Naive thymus-derived CD8-positive, alpha-beta T cell (primary cell): ENCODE data around the gene RGS6. TPM values are rescaled to one million over a fixed set of nuclear protein-coding genes. Genes with fewer than 3 reads are reported as not detected.

Experiments
- ATAC-seq, 2 donors: fragments of 150-1000 bp; cut with Tn5 transposase in 1 of 2; sonication (Bioruptor Pico), chemical (Tn5 transposase) in 1 of 2; 1 replicate in 1 of 2; 2 replicates in 1 of 2; pipeline ENCODE4 v1.10.0; 2021; ENCODE audit warnings: mild to moderate bottlenecking in 2 of 2, moderate library complexity in 2 of 2
- POLR2A ChIA-PET: fragments of 350-600 bp; sonication (Branson Sonifier 250); formaldehyde crosslinking; loops from one replicate; lab custom pipeline; 2021; ENCODE audit warnings: antibody characterized with exemption; lab: Charles Lee
- DNase-seq, 10 donors: peaks; one replicate each; pipeline versions ENCODE4 v3.0.0 to v3.0.0-alpha.2; 2020 to 2022
- H3K27ac Mint-ChIP-seq, 10 donors: one replicate each; pipeline ENCODE4 v1.8.0; 2020 to 2022; ENCODE audit warnings: mild to moderate bottlenecking in 10 of 10, mixed read lengths in 10 of 10, moderate library complexity in 4 of 10, inconsistent platforms in 1 of 10
- H3K27me3 Mint-ChIP-seq, 5 donors: one replicate each; pipeline ENCODE4 v1.8.0; 2021 to 2022; ENCODE audit warnings: mixed read lengths in 5 of 5
- H3K36me3 Mint-ChIP-seq, 3 donors: one replicate each; pipeline ENCODE4 v1.8.0; 2020 to 2022; ENCODE audit warnings: mixed read lengths in 3 of 3, mild to moderate bottlenecking in 2 of 3, inconsistent platforms in 1 of 3
- H3K4me1 Mint-ChIP-seq, 4 donors: one replicate each; pipeline ENCODE4 v1.8.0; 2021 to 2022; ENCODE audit warnings: mixed read lengths in 4 of 4
- H3K4me3 Mint-ChIP-seq, 10 donors: one replicate each; pipeline ENCODE4 v1.8.0; 2020 to 2022; ENCODE audit warnings: mild to moderate bottlenecking in 10 of 10, mixed read lengths in 10 of 10, moderate library complexity in 6 of 10, inconsistent platforms in 1 of 10
- H3K9me3 Mint-ChIP-seq, 9 donors: one replicate each; pipeline ENCODE4 v1.8.0; 2020 to 2022; ENCODE audit warnings: mixed read lengths in 9 of 9, mild to moderate bottlenecking in 3 of 9, inconsistent platforms in 1 of 9, moderate library complexity in 1 of 9
- polyA plus RNA-seq, 3 donors: library from polyadenylated mRNA; unstranded; fragments of 300-500 nt; fragmentation: Illumina TruSeq; gene quantifications; one replicate each; pipeline ENCODE4 v1.2.3, GENCODE V29; 2021
- total RNA-seq, 8 experiments: library from RNA in 2 of 8; stranded (reverse) in 2 of 8; gene quantifications; one replicate each; pipeline ENCODE4 v1.2.3 and lab custom pipeline; 2021 to 2026

The RGS6 gene
- total and polyA plus RNA-seq, 5 experiments from 2014 or later: not detected

DNA sequence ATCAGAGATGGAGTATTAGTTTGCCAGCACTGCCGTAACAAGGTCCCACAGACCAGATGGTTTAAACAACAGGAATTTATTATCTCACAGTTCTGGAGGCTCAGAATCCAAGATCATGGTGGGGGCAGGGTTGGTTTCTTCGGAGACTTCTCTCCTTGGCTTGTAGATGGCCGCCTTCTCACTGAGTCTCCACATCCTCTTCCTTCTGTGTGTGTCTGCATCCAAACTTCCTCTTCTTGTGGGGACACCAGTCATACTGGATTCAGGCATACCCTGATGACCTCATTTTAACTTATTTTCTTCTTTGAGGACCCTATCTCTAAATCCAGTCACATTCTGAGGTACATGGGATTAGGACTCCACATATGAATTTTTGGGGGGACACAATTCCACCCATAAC, 455.5 kb downstream of the RGS6 start:
- ATAC-seq (no peak), DNase-seq (no peak)
- no peaks in the 10 kb centered on the region for H3K4me1 Mint-ChIP-seq
- no peak overlapping the region for H3K4me3 Mint-ChIP-seq
- no peaks in the 10 kb centered on the region for H3K36me3 Mint-ChIP-seq
- H3K27ac Mint-ChIP-seq: no peak overlapping the region
- H3K9me3 Mint-ChIP-seq: peaks cover 0 to 7% (median 2%) of the 10 kb centered on the region in 9 donors
- peaks cover 0 to 9% (median 7%) of the 10 kb centered on the region in 5 donors for H3K27me3 Mint-ChIP-seq
- POLR2A ChIA-PET: no interaction called here

GRCh38 chr14:72389200-72389599, 457.0 kb downstream of the RGS6 start:
- ATAC-seq: no peak
- Mint-ChIP-seq H3K9me3 (peaks cover 0 to 17% (median 10%) of the 10 kb centered on the region in 9 donors), H3K36me3 (peaks cover 0 to 9% (median 0%) of the 10 kb centered on the region in 3 donors), H3K4me3 (no peak overlapping the region), H3K4me1 (no peaks in the 10 kb centered on the region), H3K27ac (peak overlapping the region in 1 of 10 donors; percentile 31), H3K27me3 (peaks cover 0 to 11% (median 9%) of the 10 kb centered on the region in 5 donors)
- POLR2A ChIA-PET: no interaction called here
- no peak for DNase-seq

GRCh38 chr14:72401101-72401625, 468.9 kb downstream of the RGS6 start:
- POLR2A ChIA-PET: no interaction called here
- H3K36me3 Mint-ChIP-seq: no peaks in the 10 kb centered on the region
- peaks cover 0 to 9% (median 0%) of the 10 kb centered on the region in 9 donors for H3K9me3 Mint-ChIP-seq
- DNase-seq (no peak), ATAC-seq (no peak)
- H3K27me3 Mint-ChIP-seq: peaks cover 26 to 68% (median 40%) of the 10 kb centered on the region in 5 donors
- H3K4me1 Mint-ChIP-seq: peaks cover 11 to 15% (median 13%) of the 10 kb centered on the region in 4 donors
- peak overlapping the region in 2 of 10 donors; percentile 29 to 58 for H3K27ac Mint-ChIP-seq
- H3K4me3 Mint-ChIP-seq: peak overlapping the region in 2 of 10 donors; percentile 11 to 22

DNA sequence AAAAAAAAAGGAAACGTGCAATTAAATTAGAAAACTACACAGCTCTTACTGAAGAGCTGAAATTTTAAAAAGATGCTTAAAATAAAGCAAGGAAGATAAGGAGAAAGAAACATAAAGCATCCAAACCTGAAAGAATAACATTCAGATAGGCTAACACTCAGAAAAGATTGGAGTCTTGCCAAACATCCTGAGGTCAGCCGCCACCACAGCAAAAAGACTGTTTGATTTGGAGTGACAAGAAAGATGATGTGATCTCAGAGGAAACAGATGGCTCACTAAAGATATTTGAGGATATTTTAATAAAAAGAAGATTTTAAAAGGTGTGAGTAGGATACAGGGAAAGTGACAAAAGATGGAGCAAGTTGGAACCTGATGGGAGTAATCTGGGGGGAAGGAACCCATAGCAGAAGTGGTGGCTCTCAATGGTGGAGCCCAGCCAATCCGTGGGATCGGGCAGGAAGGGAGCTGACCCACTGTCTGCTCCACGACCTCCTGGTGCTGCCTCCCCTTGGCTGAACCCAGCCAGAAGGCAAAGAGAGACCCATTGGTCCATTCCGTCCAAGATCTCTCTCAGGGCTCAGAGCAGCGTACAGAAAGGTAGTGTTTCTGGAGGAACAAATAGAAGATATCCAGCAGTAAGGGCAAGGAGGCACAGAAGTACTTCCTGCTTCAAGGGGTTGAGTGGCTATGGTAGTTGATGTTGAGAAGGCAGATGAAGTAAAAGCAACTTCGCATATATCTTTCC, 469.6 kb downstream of the RGS6 start:
- peaks cover 26 to 69% (median 41%) of the 10 kb centered on the region in 5 donors for H3K27me3 Mint-ChIP-seq
- peak overlapping the region in 6 of 10 donors; percentile 4 to 22 (median 16) for H3K4me3 Mint-ChIP-seq
- POLR2A ChIA-PET: no interaction called here
- no peaks in the 10 kb centered on the region for H3K36me3 Mint-ChIP-seq
- H3K4me1 Mint-ChIP-seq: peaks cover 11 to 15% (median 13%) of the 10 kb centered on the region in 4 donors
- DNase-seq: peak in 7 of 10 donors; percentile 8 to 72 (median 42)
- H3K9me3 Mint-ChIP-seq: peaks cover 0 to 5% (median 0%) of the 10 kb centered on the region in 9 donors
- peak; percentile 62 to 80 for ATAC-seq
- peak overlapping the region in 2 of 10 donors; percentile 29 to 58 for H3K27ac Mint-ChIP-seq

GRCh38 chr14:72402377-72402772, 470.1 kb downstream of the RGS6 start:
- POLR2A ChIA-PET: no interaction called here
- Mint-ChIP-seq H3K27me3 (peaks cover 26 to 69% (median 41%) of the 10 kb centered on the region in 5 donors), H3K9me3 (peaks cover 0 to 3% (median 0%) of the 10 kb centered on the region in 9 donors), H3K36me3 (no peaks in the 10 kb centered on the region), H3K27ac (peak overlapping the region in 1 of 10 donors; percentile 58), H3K4me3 (peak overlapping the region in 3 of 10 donors; percentile 4 to 16 (median 11)), H3K4me1 (peaks cover 11 to 15% (median 13%) of the 10 kb centered on the region in 4 donors)
- peak in 1 of 2 donors; percentile 20 for ATAC-seq
- DNase-seq: no peak

DNA sequence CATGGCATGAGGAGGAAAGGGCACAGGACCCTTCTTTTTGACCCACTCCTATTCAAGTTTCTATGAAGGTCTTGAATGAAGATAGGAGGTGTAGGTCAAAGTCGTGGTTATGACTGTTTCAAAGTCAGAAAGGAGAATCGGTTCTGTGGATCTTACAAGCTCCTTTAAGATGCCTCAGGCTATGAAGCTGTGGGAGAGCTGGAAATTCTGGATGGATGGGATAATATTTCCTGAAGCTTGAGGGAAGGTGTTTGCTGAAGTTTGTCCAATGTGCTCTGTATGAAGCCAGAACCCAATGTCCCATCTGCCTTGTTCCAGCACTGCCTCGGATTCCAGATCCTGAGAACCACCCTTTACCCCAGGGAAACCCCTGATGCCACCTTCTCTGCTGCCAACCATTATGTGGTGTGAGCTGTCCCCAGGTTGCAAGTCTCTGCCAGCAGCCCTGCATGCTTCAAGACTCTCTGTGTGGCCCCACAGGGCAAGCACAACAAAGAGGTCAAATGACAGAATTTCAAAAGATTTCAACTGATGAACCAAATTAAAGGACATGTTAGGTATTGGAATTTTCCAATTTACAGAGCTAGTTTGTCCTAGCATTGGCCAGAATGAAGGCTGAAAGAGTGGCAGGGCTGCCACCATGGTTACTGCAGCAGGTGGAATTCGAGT, 472.0 kb downstream of the RGS6 start:
- peaks cover 23 to 58% (median 42%) of the 10 kb centered on the region in 5 donors for H3K27me3 Mint-ChIP-seq
- POLR2A ChIA-PET: no interaction called here
- peaks cover 0 to 7% (median 2%) of the 10 kb centered on the region in 9 donors for H3K9me3 Mint-ChIP-seq
- H3K4me3 Mint-ChIP-seq: no peak overlapping the region
- DNase-seq (no peak), ATAC-seq (no peak)
- H3K27ac Mint-ChIP-seq: no peak overlapping the region
- H3K4me1 Mint-ChIP-seq: peaks cover 11 to 15% (median 13%) of the 10 kb centered on the region in 4 donors
- H3K36me3 Mint-ChIP-seq: peaks cover 0 to 4% (median 0%) of the 10 kb centered on the region in 3 donors

- Mint-ChIP-seq H3K27ac (no peak overlapping the region), H3K27me3 (peaks cover 22 to 53% (median 39%) of the 10 kb centered on the region in 5 donors), H3K4me1 (peaks cover 11 to 15% (median 13%) of the 10 kb centered on the region in 4 donors), H3K36me3 (peaks cover 0 to 5% (median 0%) of the 10 kb centered on the region in 3 donors), H3K9me3 (peaks cover 0 to 7% (median 2%) of the 10 kb centered on the region in 9 donors), H3K4me3 (no peak overlapping the region)
- no peak for DNase-seq
- ATAC-seq: no peak
- POLR2A ChIA-PET: no interaction called here
Observed at GRCh38 chr14:72404998-72405397, 472.8 kb downstream of the RGS6 start.

DNA sequence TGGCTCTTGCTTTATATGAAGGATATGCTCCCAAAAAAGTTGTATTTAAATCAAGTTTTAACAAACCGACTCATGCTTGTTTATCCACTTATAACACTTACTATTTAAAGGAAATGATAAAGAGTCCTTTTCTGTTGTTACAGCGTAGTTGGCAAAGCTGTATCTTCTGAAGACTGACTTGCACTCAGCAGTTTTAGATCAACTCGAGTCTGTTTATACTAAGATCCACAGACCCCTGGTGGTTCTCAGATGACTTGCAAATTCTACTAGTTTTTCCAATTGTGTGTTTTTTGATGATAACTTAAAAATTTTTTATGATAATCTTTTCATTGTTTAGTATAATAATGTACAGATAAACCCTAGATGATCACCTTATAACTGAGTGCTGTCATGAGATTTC, 475.8 kb downstream of the RGS6 start:
- ATAC-seq (no peak), DNase-seq (no peak)
- peaks cover 0 to 10% (median 3%) of the 10 kb centered on the region in 9 donors for H3K9me3 Mint-ChIP-seq
- peaks cover 0 to 5% (median 2%) of the 10 kb centered on the region in 3 donors for H3K36me3 Mint-ChIP-seq
- peaks cover 0 to 1% (median 0%) of the 10 kb centered on the region in 4 donors for H3K4me1 Mint-ChIP-seq
- H3K4me3 Mint-ChIP-seq: no peak overlapping the region
- no peak overlapping the region for H3K27ac Mint-ChIP-seq
- peaks cover 12 to 32% (median 23%) of the 10 kb centered on the region in 5 donors for H3K27me3 Mint-ChIP-seq
- POLR2A ChIA-PET: no interaction called here

DNA sequence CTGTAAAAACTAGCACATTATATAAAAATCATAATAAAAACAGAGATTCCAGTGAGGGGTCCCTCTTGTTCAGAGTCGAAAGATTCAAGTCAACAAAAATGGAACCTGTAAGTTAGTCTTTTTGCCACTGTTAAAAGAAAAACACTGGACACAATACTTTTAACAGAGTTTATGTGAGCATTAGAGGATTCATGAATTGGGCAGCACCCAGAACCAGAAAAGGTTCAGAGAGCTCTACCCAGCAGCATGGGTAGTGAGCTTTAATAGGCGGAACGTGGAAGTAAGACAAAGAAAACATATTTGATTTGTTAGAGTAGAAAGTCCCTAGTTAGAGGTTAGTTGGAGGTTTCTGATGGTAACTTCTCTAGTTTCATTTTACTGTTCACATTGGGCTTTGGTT, 476.8 kb downstream of the RGS6 start:
- peaks cover 0 to 5% (median 2%) of the 10 kb centered on the region in 3 donors for H3K36me3 Mint-ChIP-seq
- POLR2A ChIA-PET: no interaction called here
- H3K27ac Mint-ChIP-seq: no peak overlapping the region
- ATAC-seq (no peak), DNase-seq (no peak)
- no peak overlapping the region for H3K4me3 Mint-ChIP-seq
- H3K27me3 Mint-ChIP-seq: peaks cover 6 to 26% (median 16%) of the 10 kb centered on the region in 5 donors
- no peaks in the 10 kb centered on the region for H3K4me1 Mint-ChIP-seq
- peaks cover 0 to 10% (median 3%) of the 10 kb centered on the region in 9 donors for H3K9me3 Mint-ChIP-seq

DNA sequence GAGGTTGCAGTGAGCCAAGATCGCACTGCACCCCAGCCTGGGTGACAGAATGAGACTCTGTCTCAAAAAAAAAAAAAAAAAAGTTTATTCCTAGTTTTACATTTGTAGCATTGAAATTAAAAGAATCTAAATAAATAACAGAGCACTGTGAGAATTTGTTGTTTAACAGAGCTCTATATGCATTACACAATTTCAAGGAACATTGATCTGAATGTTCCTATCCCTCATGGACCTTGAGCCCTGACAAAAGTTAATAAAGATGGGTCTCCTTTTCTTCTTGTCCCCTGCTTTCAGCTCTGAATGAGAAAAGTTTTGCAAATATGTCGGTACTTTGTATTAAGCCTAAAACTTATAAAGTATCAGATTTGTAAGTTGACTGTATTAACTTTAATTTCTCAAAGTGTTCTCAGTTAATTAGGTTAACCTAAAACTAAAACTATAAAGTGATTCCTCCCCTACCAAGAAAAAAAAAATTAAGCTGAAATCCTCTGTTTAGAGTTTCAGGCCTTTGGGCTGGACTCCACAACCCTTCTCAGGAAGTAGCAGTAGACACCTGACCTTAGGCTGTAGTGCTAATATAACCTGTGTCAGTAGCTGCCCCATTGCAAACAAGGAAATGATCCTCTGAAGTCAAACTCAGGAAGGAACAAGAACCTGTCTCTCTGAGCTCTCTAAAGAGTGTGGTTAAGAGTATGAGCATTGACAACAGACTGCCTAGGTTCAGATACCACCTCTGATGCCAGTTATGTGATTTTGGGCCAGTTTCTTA, 484.0 kb downstream of the RGS6 start:
- peaks cover 0 to 6% (median 4%) of the 10 kb centered on the region in 4 donors for H3K4me1 Mint-ChIP-seq
- no peak for DNase-seq
- H3K27me3 Mint-ChIP-seq: peaks cover 9 to 23% (median 13%) of the 10 kb centered on the region in 5 donors
- no peak overlapping the region for H3K27ac Mint-ChIP-seq
- H3K4me3 Mint-ChIP-seq: no peak overlapping the region
- POLR2A ChIA-PET: no interaction called here
- peaks cover 2 to 7% (median 4%) of the 10 kb centered on the region in 3 donors for H3K36me3 Mint-ChIP-seq
- no peak for ATAC-seq
- H3K9me3 Mint-ChIP-seq: peaks cover 0 to 15% (median 5%) of the 10 kb centered on the region in 9 donors

GRCh38 chr14:72416892-72417291, 484.7 kb downstream of the RGS6 start:
- Mint-ChIP-seq H3K27ac (no peak overlapping the region), H3K4me3 (no peak overlapping the region), H3K9me3 (peaks cover 0 to 15% (median 5%) of the 10 kb centered on the region in 9 donors), H3K27me3 (peaks cover 9 to 23% (median 17%) of the 10 kb centered on the region in 5 donors), H3K36me3 (peaks cover 2 to 7% (median 4%) of the 10 kb centered on the region in 3 donors), H3K4me1 (peaks cover 0 to 6% (median 4%) of the 10 kb centered on the region in 4 donors)
- ATAC-seq (no peak), DNase-seq (no peak)
- POLR2A ChIA-PET: no interaction called here

- POLR2A ChIA-PET: no interaction called here
- Mint-ChIP-seq H3K4me3 (no peak overlapping the region), H3K27ac (no peak overlapping the region), H3K27me3 (peaks cover 11 to 31% (median 20%) of the 10 kb centered on the region in 5 donors), H3K4me1 (peaks cover 0 to 6% (median 4%) of the 10 kb centered on the region in 4 donors), H3K36me3 (peaks cover 0 to 13% (median 10%) of the 10 kb centered on the region in 3 donors), H3K9me3 (peaks cover 0 to 12% (median 7%) of the 10 kb centered on the region in 9 donors)
- ATAC-seq (no peak), DNase-seq (no peak)
Observed at GRCh38 chr14:72418806-72419205, 486.6 kb downstream of the RGS6 start.
